H1 (cell line): ENCODE results near the gene FSIP1. TPM values are rescaled to one million over a fixed set of nuclear protein-coding genes. Genes with fewer than 3 reads are reported as not detected.

Experiments
- CTCF ChIA-PET: fragments of 300-600 bp; sonication (Branson Sonifier 250); formaldehyde crosslinking; loops from one replicate; lab custom pipeline; 2021; ENCODE audit not compliant: partially characterized antibody; lab: Charles Lee
- POLR2A ChIA-PET: fragments of 300-600 bp; sonication (Branson Sonifier 250); formaldehyde crosslinking; loops from one replicate; lab custom pipeline; 2021; ENCODE audit warnings: inconsistent platforms; ENCODE audit not compliant: partially characterized antibody; lab: Charles Lee
- DNase-seq, 2 experiments: peaks; one replicate each; pipeline versions ENCODE4 v3.0.0 to v3.0.0-alpha.2; 2010 to 2022; ENCODE audit warnings: low spot score in 2 of 2, low read depth in 1 of 2, mixed read lengths in 1 of 2
- FAIRE-seq: peaks from 2 replicates; lab custom pipeline; 2011; peaks lifted over from hg19 to GRCh38; lab: Jason Lieb, UNC
- H2AFZ ChIP-seq: 2 replicates; pipeline ENCODE4 v1.8.1; 2012; ENCODE audit warnings: low read length, inconsistent platforms
- H2AK5ac ChIP-seq: 2 replicates; pipeline ENCODE4 v1.6.1; 2013; ENCODE audit warnings: low read depth, low read length
- H2BK120ac ChIP-seq: replicated peaks from 2 replicates; pipeline ENCODE3; 2013; ENCODE audit warnings: low read depth, low read length, inconsistent platforms
- H2BK12ac ChIP-seq: 2 replicates; pipeline ENCODE4 v1.6.1; 2013; ENCODE audit warnings: low read depth, low read length
- H2BK15ac ChIP-seq: 2 replicates; pipeline ENCODE4 v1.6.1; 2013; ENCODE audit warnings: low read length
- H2BK20ac ChIP-seq: 2 replicates; pipeline ENCODE4 v1.6.1; 2013; ENCODE audit warnings: low read length
- H2BK5ac ChIP-seq: 2 replicates; pipeline ENCODE4 v1.6.1; 2013; ENCODE audit warnings: low read depth, low read length
- H3K14ac ChIP-seq: 2 replicates; pipeline ENCODE4 v1.6.1; 2013; ENCODE audit warnings: inconsistent platforms; ENCODE audit not compliant: insufficient read length
- H3K18ac ChIP-seq: 2 replicates; pipeline ENCODE4 v1.6.1; 2013; ENCODE audit warnings: low read length; ENCODE audit errors: extremely low read depth
- H3K23ac ChIP-seq: 2 replicates; pipeline ENCODE4 v1.6.1; 2013; ENCODE audit warnings: inconsistent platforms; ENCODE audit not compliant: insufficient read length
- H3K23me2 ChIP-seq: 2 replicates; pipeline ENCODE4 v1.6.1; 2013; ENCODE audit warnings: low read depth, low read length
- H3K27ac ChIP-seq: 2 replicates; pipeline ENCODE4 v1.6.1; 2011; ENCODE audit warnings: low read depth, low read length, inconsistent platforms
- H3K27me3 ChIP-seq, 4 experiments: replicated peaks in 1 of 4; 1 replicate in 1 of 4; 2 replicates in 3 of 4; pipeline versions ENCODE4 v1.6.1 to v1.8.1; 2011 to 2013; ENCODE audit warnings: low read length in 3 of 4, mild to moderate bottlenecking in 3 of 4, inconsistent platforms in 2 of 4, mixed read lengths in 2 of 4, moderate library complexity in 1 of 4; ENCODE audit not compliant: control insufficient read depth in 3 of 4, insufficient read depth in 3 of 4; ENCODE audit errors: extremely low read depth in 1 of 4
- H3K36me3 ChIP-seq, 4 experiments: 2 replicates each; pipeline versions ENCODE4 v1.6.1 to v1.8.1; 2011 to 2013; ENCODE audit warnings: mild to moderate bottlenecking in 4 of 4, low read length in 3 of 4, moderate library complexity in 2 of 4, control low read depth in 1 of 4, inconsistent platforms in 1 of 4; ENCODE audit not compliant: insufficient read depth in 4 of 4, control insufficient read depth in 2 of 4
- H3K4ac ChIP-seq: replicated peaks from 2 replicates; pipeline ENCODE3; 2013; ENCODE audit warnings: low read length, low read depth, mixed read lengths, inconsistent platforms; ENCODE audit not compliant: insufficient read length
- H3K4me1 ChIP-seq, 4 experiments: replicated peaks in 1 of 4; 1 replicate in 1 of 4; 2 replicates in 3 of 4; pipeline versions ENCODE4 v1.6.1 to v1.8.1; 2011 to 2013; ENCODE audit warnings: low read length in 3 of 4, inconsistent platforms in 2 of 4, mixed read lengths in 1 of 4; ENCODE audit not compliant: insufficient read depth in 4 of 4, control insufficient read depth in 3 of 4
- H3K4me2 ChIP-seq, 2 experiments: 2 replicates each; pipeline versions ENCODE4 v1.6.1 to v1.8.1; 2011 to 2013; ENCODE audit warnings: low read depth in 2 of 2, low read length in 2 of 2, control low read depth in 1 of 2, inconsistent platforms in 1 of 2, mild to moderate bottlenecking in 1 of 2; ENCODE audit not compliant: insufficient read depth in 1 of 2
- H3K4me3 ChIP-seq, 4 experiments: fragments of 200-600, 300-600 bp in 1 of 4; sonication (generic), shearing (Covaris generic), sonication (Bioruptor Twin) in 1 of 4; 2 replicates each; pipeline versions ENCODE4 v1.5.1 to v1.8.1; 2011 to 2016; ENCODE audit warnings: low read length in 4 of 4, low read depth in 3 of 4, control low read depth in 2 of 4, inconsistent platforms in 2 of 4, mild to moderate bottlenecking in 2 of 4, mixed read lengths in 1 of 4, moderate library complexity in 1 of 4; ENCODE audit not compliant: insufficient read depth in 2 of 4; ENCODE audit errors: extremely low read depth in 1 of 4
- H3K56ac ChIP-seq: replicated peaks from 2 replicates; pipeline ENCODE3; 2013; ENCODE audit warnings: low read depth, mild to moderate bottlenecking, mixed read lengths, low read length, inconsistent platforms; ENCODE audit not compliant: insufficient read length
- H3K79me1 ChIP-seq: 2 replicates; pipeline ENCODE4 v1.6.1; 2013; ENCODE audit warnings: low read depth, low read length, control low read depth
- H3K79me2 ChIP-seq, 2 experiments: 2 replicates each; pipeline versions ENCODE4 v1.6.1 to v1.8.1; 2012 to 2013; ENCODE audit warnings: low read length in 2 of 2, mild to moderate bottlenecking in 2 of 2, inconsistent platforms in 1 of 2; ENCODE audit not compliant: insufficient read depth in 2 of 2, control insufficient read depth in 1 of 2
- H3K9ac ChIP-seq, 4 experiments: replicated peaks in 1 of 4; 1 replicate in 1 of 4; 2 replicates in 3 of 4; pipeline versions ENCODE4 v1.6.1 to v1.8.1; 2011 to 2013; ENCODE audit warnings: low read depth in 3 of 4, low read length in 3 of 4, control low read depth in 2 of 4, mild to moderate bottlenecking in 2 of 4, moderate library complexity in 2 of 4, inconsistent platforms in 1 of 4; ENCODE audit errors: extremely low read depth in 1 of 4
- H3K9me3 ChIP-seq, 2 experiments: 2 replicates each; pipeline versions ENCODE4 v1.6.1 to v1.8.1; 2012 to 2013; ENCODE audit warnings: mild to moderate bottlenecking in 2 of 2, moderate library complexity in 2 of 2, control low read depth in 1 of 2, inconsistent platforms in 1 of 2, low read depth in 1 of 2, low read length in 1 of 2, mixed read lengths in 1 of 2; ENCODE audit not compliant: insufficient read depth in 2 of 2
- H4K20me1 ChIP-seq, 2 experiments: replicated peaks in 1 of 2; 2 replicates each; pipeline versions ENCODE3 to v1.8.1; 2011 to 2013; ENCODE audit warnings: inconsistent platforms in 2 of 2, low read length in 2 of 2, mild to moderate bottlenecking in 1 of 2; ENCODE audit not compliant: insufficient read depth in 2 of 2, control insufficient read depth in 1 of 2
- H4K5ac ChIP-seq: 2 replicates; pipeline ENCODE4 v1.6.1; 2013; ENCODE audit warnings: low read length, low read depth, mixed read lengths, inconsistent platforms; ENCODE audit not compliant: insufficient read length
- H4K8ac ChIP-seq: 2 replicates; pipeline ENCODE4 v1.8.0; 2013; ENCODE audit warnings: mild to moderate bottlenecking, moderate library complexity, low read length, inconsistent platforms; ENCODE audit not compliant: insufficient read depth; ENCODE audit errors: extremely low read depth
- H4K91ac ChIP-seq: replicated peaks from 2 replicates; pipeline ENCODE3; 2013; ENCODE audit warnings: low read length, mixed read lengths, inconsistent platforms; ENCODE audit not compliant: insufficient read length
- CBX8 ChIP-seq: fragments of 300-800, 300-1000 bp; sonication (generic); IDR thresholded peaks from 2 replicates; pipeline ENCODE4 v1.7.1; 2016; ENCODE audit warnings: low read depth, low read length, borderline replicate concordance
- CHD2 ChIP-seq: IDR thresholded peaks from 2 replicates; pipeline ENCODE4 v1.6.1; 2012; ENCODE audit warnings: low read length, improper control_type of control experiment
- GTF2F1 ChIP-seq: IDR thresholded peaks from 2 replicates; pipeline ENCODE4 v1.6.1; 2012; ENCODE audit warnings: low read depth, low read length, improper control_type of control experiment, borderline replicate concordance
- NRF1 ChIP-seq: IDR thresholded peaks from 2 replicates; pipeline ENCODE4 v1.6.1; 2011; ENCODE audit warnings: mild to moderate bottlenecking, low read depth, low read length, improper control_type of control experiment
- POLR2AphosphoS5 ChIP-seq: IDR thresholded peaks from 2 replicates; pipeline ENCODE4 v1.6.1; 2011; ENCODE audit warnings: low read depth, low read length
- RAD21 ChIP-seq, 2 experiments: IDR thresholded peaks in 1 of 2; conservative IDR thresholded peaks in 1 of 2; 2 replicates each; pipeline ENCODE4 v1.6.1; 2011; ENCODE audit warnings: low read depth in 2 of 2, low read length in 2 of 2, improper control_type of control experiment in 1 of 2, inconsistent platforms in 1 of 2, mild to moderate bottlenecking in 1 of 2, moderate library complexity in 1 of 2
- SIN3A ChIP-seq, 2 experiments: IDR thresholded peaks in 1 of 2; conservative IDR thresholded peaks in 1 of 2; 2 replicates each; pipeline ENCODE4 v1.6.1; 2011 to 2012; ENCODE audit warnings: low read length in 2 of 2, improper control_type of control experiment in 1 of 2, low read depth in 1 of 2, mild to moderate bottlenecking in 1 of 2
- TCF12 ChIP-seq: IDR thresholded peaks from 2 replicates; pipeline ENCODE4 v1.6.1; 2011; ENCODE audit warnings: low read depth, mild to moderate bottlenecking, low read length
- YY1 ChIP-seq: IDR thresholded peaks from 2 replicates; pipeline ENCODE4 v1.6.1; 2011; ENCODE audit warnings: low read depth, mild to moderate bottlenecking, low read length
- WGBS, 2 experiments: shearing (Covaris generic) in 1 of 2; methylation state at CpG; one replicate each; pipeline versions ENCODE4 v1.1.6 to v1.1.7; 2013 to 2015; ENCODE audit warnings: low lambda C conversion rate in 2 of 2, mixed read lengths in 2 of 2, inconsistent platforms in 1 of 2, low coverage in 1 of 2, missing lambda C conversion rate in 1 of 2; ENCODE audit not compliant: insufficient replicate concordance in 2 of 2, insufficient coverage in 1 of 2, insufficient read length in 1 of 2; ENCODE audit errors: extremely low coverage in 1 of 2, missing lambda C conversion rate in 1 of 2; 5-methylcytosine and 5-hydroxymethylcytosine counted together
- polyA plus RNA-seq, 7 experiments: library from polyadenylated mRNA; depleted of rRNA in 3 of 7; stranded (reverse) in 5 of 7; unstranded in 2 of 7; fragments of >200 nt in 5 of 7; fragments of 200-250 nt in 2 of 7; gene quantifications; 1 replicate in 5 of 7; 2 replicates in 1 of 7; 4 replicates in 1 of 7; pipeline versions ENCODE4 v1.2.1 to v1.2.3, GENCODE V29; 2011 to 2013; ENCODE audit warnings: missing spikeins in 2 of 7, mixed read lengths in 2 of 7
- total RNA-seq: library from RNA; stranded (reverse); fragmentation: NEBNext Ultra II Directional; extraction: Animal tissue kit (Norgen Biotek cat#: 25700); gene quantifications from 2 replicates; pipeline ENCODE4 v1.2.1, GENCODE V29; 2021

FSIP1 gene
- total and polyA plus RNA-seq, 2 of the 8 experiments (the other 6 are each of a cell fraction or from before 2014, with no cell fraction given): 0.18 to 1.3 TPM

DNA sequence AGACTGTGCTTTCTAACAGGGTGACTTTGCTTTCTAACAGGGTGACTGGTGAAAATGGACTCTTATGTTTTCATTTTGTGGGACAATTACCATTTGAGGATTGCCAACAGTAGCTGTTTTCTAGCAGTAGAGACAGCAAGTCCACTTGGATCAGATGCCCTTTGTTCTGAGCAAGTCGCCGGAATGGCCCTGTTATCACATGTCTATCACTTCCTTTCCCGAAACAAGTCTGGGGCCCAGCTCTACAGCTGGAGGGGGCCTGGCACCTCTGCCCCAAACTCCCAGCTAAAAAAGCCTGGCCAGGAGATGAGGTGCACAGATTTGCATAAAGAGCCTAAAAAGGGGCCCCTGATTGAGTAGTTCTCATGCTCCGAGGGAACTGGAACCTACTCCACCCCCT lies 157.2 kb downstream of the FSIP1 start:
- Histone ChIP-seq H3K23me2 (no peaks in the 10 kb centered on the region), H3K4me1 (no peaks in the 10 kb centered on the region; a peak in 2 of 7 replicates), H2AK5ac (no peak overlapping the region), H3K9me3 (no peaks in the 10 kb centered on the region), H3K27me3 (no peaks in the 10 kb centered on the region), H2AFZ (no peak overlapping the region), H3K79me2 (no peaks in the 10 kb centered on the region), H3K4me3 (no peak overlapping the region), H2BK120ac (no peak overlapping the region), H4K91ac (no peak overlapping the region), H3K4ac (no peak overlapping the region), H4K20me1 (no peaks in the 10 kb centered on the region), H2BK15ac (no peak overlapping the region), H3K56ac (no peak overlapping the region), H2BK5ac (no peak overlapping the region), H3K9ac (no peak overlapping the region), H2BK12ac (no peak overlapping the region), H3K14ac (no peak overlapping the region), H3K79me1 (no peaks in the 10 kb centered on the region), H3K36me3 (no peaks in the 10 kb centered on the region), H3K4me2 (no peak overlapping the region), H2BK20ac (no peak overlapping the region), H4K5ac (no peak overlapping the region), H3K23ac (no peak overlapping the region), H3K18ac (no peak overlapping the region), H4K8ac (no peak overlapping the region), H3K27ac (no peak overlapping the region)
- ChIA-PET CTCF (interaction anchor here (0.7 to 1.3 kb wide), 6 partner anchors 9 to 131 kb away, joined by 3 to 4 read pairs (median 3); no protein-coding TSS in a partner anchor), POLR2A (no interaction called here)
- 95% methylated on average over 4 of the region's 4 CpGs; no CpG with 5 or more reads in 1 of the 2 experiments for WGBS, 2 experiments
- TF ChIP-seq CBX8 (no peak), NRF1 (no peak), CHD2 (no peak), YY1 (no peak), GTF2F1 (no peak), SIN3A (conservative IDR thresholded peaks at IDR 0.05 in 1 of 2, IDR thresholded peaks at IDR 0.05 in 1 of 2; ENCODE audit: low read depth in 1 of 2, low read length in 2 of 2) (no peak), TCF12 (no peak), POLR2AphosphoS5 (no peak), RAD21 (IDR thresholded peaks at IDR 0.05 in 1 of 2, conservative IDR thresholded peaks at IDR 0.05 in 1 of 2; ENCODE audit: low read depth in 2 of 2, low read length in 2 of 2) (no peak)
- DNase-seq (no peak), FAIRE-seq (no peak)
